ENCODE results near the gene CAPN6.

CAPN6 gene

DNA sequence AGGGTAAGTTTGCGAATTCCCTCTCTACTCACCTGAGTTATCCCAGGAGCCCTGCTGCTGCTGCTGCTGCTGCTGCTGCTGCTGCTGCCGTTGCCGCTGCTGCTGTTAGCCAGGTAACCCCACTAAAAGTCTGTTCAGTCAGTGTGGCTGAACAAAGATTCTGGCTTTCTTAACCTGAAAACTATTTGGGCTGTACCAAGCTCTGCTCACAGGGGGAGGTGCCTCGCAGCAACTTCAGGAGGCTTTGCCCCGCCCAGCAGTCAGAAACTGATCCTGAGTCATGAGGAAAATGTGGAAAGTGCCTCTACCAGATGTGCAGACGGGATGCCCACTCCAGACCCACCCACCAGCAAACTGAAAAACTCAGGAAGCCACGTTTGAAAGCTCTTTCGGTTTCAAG is at the start of gene CAPN6:
Gene CAPN6 (minus strand): TSS at position 145 of the 400 bp plus-strand sequence. CDS start 6,547 bp downstream, outside the sequence.
- DNase-seq = no peak

GRCh38 chrX:111319451-111319850 is 49.2 kb upstream of the CAPN6 start:
- DNase-seq = no peak

- no peak for DNase-seq
These were observed 48.6 kb upstream of the CAPN6 start for GRCh38 chrX:111318901-111319300.

DNA sequence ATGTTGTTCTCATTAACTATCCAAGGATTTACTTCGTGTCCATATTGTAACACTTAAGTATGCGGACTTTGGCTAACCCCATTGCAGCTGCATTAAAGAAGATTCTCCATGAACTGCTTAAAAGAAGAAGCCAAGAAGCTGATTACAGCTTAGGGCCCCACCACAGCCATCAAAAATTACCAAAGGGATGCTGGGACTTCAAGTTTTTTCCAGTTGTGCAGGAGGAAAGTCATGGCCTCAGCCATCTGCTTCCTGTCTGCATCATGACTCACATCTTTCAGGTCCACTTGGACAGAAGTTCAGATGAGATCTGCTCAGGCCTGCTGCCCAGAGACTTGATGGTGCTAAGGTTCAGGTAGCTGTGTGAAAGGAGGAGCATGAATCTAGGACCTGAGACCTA is 38.8 kb upstream of the CAPN6 start:
- DNase-seq = no peak

GRCh38 chrX:111308039-111308438 is 37.8 kb upstream of the CAPN6 start:
- no peak for DNase-seq

DNA sequence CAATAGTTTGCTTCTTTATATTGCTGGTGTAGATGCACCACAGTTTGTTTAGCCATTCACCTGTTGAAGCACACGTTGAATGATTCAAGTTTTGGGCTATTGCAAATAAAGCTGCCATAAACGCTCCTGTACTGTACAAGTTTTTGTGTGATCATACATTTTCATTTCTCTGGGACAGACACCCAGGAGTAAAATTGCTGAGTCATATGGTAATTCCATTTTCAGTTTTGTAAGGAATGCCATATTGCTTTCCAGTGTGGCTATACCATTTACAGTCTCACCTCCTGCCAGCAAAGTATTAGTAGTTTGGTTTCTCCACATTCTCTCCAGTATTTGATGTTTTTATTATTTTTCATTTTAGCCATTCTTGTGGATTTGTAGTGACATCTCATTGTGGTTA is 32.0 kb upstream of the CAPN6 start:
- no peak for DNase-seq

DNA sequence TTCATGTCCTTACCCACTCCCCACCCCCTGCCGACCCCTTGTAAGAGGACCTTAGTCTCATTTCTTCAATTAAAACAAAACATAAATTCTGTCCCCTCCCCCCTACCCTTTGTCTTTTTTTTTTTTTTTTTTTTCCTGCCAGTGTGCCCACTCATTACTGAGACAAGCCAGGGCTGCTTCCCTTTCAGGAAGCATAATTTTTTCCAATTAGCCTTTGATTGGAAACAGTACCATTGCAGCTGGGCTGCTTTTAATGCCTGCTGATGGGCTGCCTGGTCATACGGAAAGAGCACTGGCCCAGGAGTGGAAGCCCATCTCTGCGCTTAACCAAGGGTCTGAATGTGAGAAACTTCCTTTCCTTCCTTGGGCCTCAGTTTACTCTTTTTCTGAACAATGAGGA is 18.6 kb upstream of the CAPN6 start:
- peak; percentile 44 for DNase-seq

- DNase-seq = no peak
These were observed 14.5 kb upstream of the CAPN6 start for GRCh38 chrX:111284631-111285293.

- no peak for DNase-seq
These were observed 13.2 kb upstream of the CAPN6 start for GRCh38 chrX:111283446-111283845.

GRCh38 chrX:111282991-111283390 is 12.7 kb upstream of the CAPN6 start:
- DNase-seq = no peak

- no peak for DNase-seq
These were observed 11.9 kb upstream of the CAPN6 start for GRCh38 chrX:111282139-111282538.

- no peak for DNase-seq
These were observed 1.8 kb downstream of the CAPN6 start for GRCh38 chrX:111268506-111268905.

GRCh38 chrX:111265486-111265885 is 4.8 kb downstream of the CAPN6 start:
- no peak for DNase-seq

GRCh38 chrX:111264385-111264784 is 5.9 kb downstream of the CAPN6 start:
- DNase-seq = no peak

DNA sequence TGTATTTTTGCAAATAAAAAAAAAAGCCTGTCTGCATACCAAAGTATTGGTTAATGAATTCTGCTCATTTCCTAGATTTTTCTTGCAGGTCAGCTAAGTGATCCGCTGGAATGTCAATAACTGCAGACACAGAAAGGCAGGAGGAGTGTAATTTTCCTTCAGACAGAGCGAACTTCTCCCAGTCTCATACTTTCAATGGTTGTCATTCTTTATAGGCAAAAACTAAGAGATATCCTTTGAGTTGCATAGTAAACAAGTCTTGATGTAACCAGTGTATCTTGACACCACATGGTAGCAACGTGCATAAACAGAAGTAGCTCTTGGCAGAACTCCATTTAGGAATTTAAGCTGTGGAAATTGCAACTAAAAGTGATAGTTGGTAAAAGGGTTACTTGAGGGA is 8.2 kb downstream of the CAPN6 start:
- DNase-seq = no peak

DNA sequence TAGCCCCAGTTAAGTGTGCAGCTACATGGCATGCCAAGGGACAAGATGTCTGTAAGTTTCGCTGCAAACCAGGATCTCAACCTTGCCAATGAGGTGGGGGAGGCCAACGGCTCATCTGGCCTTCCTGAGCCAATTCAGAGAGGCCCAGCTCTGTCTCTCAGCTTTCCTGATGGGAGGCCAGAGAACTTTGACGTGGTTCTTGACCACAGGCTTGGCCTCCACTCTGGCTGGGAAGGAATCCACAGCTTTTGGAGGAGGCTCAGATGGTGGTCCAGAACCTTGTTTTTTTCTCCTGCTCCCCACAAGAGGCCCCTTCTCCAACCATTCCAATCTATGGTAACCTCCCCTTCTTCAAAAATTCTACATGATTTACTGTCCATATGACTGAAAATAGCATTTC is 9.8 kb downstream of the CAPN6 start:
- DNase-seq = no peak

DNA sequence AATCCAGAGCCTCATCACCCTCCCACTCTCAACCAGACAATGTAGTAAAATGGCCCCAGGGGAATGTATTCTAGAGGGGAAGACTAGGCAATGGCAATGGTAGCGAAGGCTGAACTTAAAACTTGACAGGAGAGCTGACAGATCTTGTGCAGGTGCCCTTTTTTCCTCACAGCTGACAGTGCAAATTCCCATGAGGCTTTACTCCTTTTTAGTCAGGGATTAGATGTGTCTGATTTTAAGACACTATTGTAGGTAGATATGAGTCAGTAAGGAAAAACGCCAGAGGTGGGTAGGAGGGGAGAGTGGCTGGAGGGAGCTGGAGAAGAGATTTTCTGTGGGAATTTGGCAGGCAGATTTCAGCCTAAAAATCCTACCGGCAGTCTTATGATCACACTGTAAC is 10.7 kb downstream of the CAPN6 start:
- DNase-seq = no peak

DNA sequence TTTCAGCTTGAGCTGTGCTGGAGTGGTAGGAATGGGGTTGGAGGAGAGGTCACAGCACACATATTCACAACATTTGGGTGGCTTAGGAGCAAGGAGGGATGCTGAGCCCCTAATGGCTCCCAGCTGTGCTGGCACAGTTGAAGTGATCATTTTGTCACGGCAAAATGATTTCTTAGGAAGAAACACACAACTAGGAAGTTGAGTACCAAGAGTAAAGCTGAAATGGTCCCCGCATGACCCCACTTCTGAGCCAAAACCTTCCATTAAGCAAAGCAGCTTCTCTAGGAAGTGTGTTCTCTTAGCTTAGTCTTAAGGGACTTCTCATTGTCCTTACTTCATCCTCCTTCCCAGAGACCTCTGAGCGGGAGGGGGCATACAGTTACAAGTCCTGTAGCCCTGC is 12.6 kb downstream of the CAPN6 start:
- DNase-seq = no peak

DNA sequence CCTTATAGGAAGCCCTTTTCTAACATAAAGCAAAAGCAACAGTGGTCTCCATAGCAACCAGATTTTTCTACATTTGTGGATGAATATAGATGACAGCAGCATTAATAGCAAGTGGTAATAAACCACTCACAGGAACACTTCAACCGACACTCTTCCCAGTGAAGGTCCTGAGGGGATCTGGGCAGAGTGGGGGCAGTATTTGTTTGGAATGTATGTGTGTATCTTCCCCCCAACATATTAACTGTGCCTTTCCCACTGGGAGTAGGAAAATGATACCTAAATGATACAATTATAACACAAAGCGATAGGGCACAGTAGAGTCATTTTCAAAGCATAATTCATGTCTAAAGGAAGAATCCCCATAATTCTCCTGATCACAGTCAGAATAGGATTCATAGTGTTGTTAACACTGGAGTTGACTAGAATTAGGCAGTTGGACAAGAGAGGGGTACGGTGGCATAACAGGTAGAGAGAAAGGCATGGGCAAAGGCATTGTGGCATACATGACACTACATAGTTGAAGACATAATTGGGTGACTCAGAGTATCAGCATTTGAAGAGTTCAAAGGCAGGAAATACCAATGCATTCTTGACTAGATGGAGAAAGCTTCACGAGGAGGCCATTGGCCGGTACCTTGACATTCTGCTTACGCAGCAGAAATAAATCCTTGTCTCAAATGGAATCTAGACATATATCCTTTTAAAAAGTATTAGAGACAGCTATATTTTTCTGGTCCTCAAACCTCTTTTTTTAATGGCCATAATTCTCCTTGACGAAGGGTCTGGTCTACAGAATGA is 15.2 kb downstream of the CAPN6 start:
- DNase-seq = no peak

DNA sequence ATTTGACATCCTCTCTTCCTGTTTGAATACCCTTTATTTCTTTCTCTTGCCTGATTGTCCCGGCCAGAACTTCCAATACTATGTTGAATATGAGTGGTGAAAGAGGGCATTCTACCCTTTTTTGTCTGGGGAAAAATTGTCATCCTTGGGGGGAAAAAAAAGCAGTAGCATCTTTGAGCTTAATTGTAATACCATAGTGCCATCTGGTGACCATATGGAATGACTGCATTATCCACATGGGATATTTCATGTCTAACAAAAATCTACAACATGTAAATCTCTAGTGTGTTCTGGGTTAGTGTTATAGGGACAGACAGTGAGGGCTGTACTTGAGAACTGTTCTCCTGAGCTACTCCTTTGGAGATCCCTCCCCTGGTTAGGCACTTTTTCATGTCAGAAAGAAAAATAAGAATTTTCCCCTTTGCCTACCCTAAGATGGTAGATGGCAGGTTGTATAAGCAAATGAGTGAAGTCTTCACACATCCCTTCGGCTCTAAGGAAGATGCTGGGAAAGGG is 26.0 kb downstream of the CAPN6 start:
- DNase-seq = peak; percentile 28

DNA sequence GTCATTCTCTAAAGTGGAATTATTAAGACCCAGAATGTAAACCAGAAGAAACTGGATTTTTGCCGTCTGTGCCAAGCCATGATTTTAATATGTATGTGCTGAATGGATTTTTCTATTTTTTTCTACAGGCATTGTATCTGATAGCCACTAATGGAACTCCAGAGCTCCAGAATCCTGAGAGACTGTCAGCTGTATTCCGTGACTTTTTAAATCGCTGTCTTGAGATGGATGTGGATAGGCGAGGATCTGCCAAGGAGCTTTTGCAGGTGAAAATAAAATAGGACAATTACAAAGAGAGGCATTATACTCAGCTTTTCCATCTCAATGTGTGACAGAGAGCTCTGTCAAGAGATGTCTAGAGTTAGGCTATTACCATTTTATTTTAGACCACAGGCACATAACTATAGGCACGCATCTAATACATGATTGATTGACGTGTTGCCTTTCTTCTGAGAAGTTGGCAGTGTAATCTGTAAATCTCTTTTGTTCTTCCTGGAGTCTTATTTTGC is 53.9 kb downstream of the CAPN6 start:
- no peak for DNase-seq

DNA sequence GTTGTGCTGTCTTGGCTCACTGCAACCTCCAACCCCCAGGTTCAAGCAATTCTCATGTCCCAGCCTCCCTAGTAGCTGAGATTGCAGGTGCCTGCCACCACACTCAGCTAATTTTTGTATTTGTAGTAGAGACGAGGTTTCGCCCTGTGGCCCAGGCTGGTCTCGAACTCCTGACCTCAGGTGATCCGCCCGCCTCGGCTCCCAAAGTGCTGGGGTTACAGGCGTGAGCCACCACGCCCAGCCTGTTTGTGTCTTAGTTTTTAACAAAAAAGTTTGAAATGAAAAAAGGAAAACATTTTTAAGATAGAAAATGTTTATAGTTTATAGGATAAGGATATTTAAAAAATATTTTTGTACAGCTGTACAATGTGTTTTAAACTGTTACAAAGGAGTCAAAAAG is 62.4 kb downstream of the CAPN6 start:
- DNase-seq = no peak

- peak; percentile 3 for DNase-seq
These were observed 70.0 kb downstream of the CAPN6 start for GRCh38 chrX:111200327-111200726.

DNA sequence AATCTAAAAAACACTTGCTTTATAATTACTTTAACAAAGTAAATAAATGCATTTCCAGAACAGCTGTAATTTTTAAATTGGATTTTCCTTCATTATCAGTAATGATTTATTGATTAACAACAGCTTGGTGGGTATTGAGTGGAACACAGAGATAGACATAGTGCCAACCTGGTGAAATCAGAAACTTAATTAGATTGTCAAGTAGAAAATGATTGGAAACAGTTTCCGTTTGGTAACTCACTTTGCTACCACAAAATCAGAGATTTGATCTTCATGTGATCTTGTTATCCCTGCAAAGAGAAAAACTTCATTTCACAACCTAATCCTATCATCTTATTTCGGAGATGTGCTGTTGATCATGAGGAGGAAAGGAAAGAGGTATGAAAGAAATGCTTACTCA is 70.8 kb downstream of the CAPN6 start:
- no peak for DNase-seq
